OCI-LY7 (cell line): ENCODE data around the gene POU2AF1. TPM values are rescaled to one million over a fixed set of nuclear protein-coding genes. Genes with fewer than 3 reads are reported as not detected.

Experiments used
- BruUV-seq: library from RNA; stranded (reverse); fragments of 400-500 nt; replicated peaks from 2 replicates; lab custom pipeline; 2021; lab: Mats Ljungman, UMichigan
- CTCF ChIA-PET: fragments of 300-600 bp; sonication (Branson Sonifier 250); formaldehyde crosslinking; loops from one replicate; lab custom pipeline; 2022; ENCODE audit warnings: antibody characterized with exemption; ENCODE audit not compliant: unreplicated experiment; lab: Charles Lee
- POLR2A ChIA-PET: fragments of 300-600 bp; sonication (Branson Sonifier 250); formaldehyde crosslinking; loops from one replicate; lab custom pipeline; 2022; ENCODE audit warnings: antibody characterized with exemption; lab: Charles Lee
- DNase-seq: peaks from one replicate; pipeline ENCODE4 v3.0.0-alpha.2; 2015; ENCODE audit warnings: low spot score
- H2AFZ ChIP-seq: fragments of 200-600 bp; sonication (generic), shearing (Covaris generic); 2 replicates; pipeline ENCODE4 v1.6.1; 2014; ENCODE audit warnings: mild to moderate bottlenecking, antibody characterized with exemption, low read length, moderate library complexity
- H3K27ac ChIP-seq: fragments of 200-600 bp; sonication (generic); 2 replicates; pipeline ENCODE4 v1.5.1; 2014; ENCODE audit warnings: mixed run types, low read depth, mild to moderate bottlenecking, moderate library complexity, low read length, inconsistent platforms; ENCODE audit not compliant: poor library complexity, severe bottlenecking
- H3K36me3 ChIP-seq: fragments of 200-600 bp; sonication (generic); 2 replicates; pipeline ENCODE4 v1.6.1; 2014; ENCODE audit warnings: mild to moderate bottlenecking, antibody characterized with exemption, low read length, moderate library complexity, mixed read lengths; ENCODE audit not compliant: insufficient read depth
- H3K4me1 ChIP-seq: fragments of 200-600 bp; sonication (generic); 2 replicates; pipeline ENCODE4 v1.5.1; 2014; ENCODE audit warnings: mild to moderate bottlenecking, low read length; ENCODE audit not compliant: insufficient read depth, poor library complexity, severe bottlenecking
- H3K4me2 ChIP-seq: fragments of 200-600 bp; sonication (generic); 2 replicates; pipeline ENCODE4 v1.6.1; 2014; ENCODE audit warnings: mild to moderate bottlenecking, low read length
- H3K4me3 ChIP-seq: fragments of 200-600 bp; sonication (generic); 2 replicates; pipeline ENCODE4 v1.5.1; 2014; ENCODE audit warnings: mild to moderate bottlenecking, low read depth, low read length; ENCODE audit not compliant: poor library complexity, severe bottlenecking
- H3K79me2 ChIP-seq: fragments of 200-600 bp; sonication (generic); 2 replicates; pipeline ENCODE4 v1.6.1; 2016; ENCODE audit warnings: low read depth, mild to moderate bottlenecking, low read length, moderate library complexity, mixed read lengths; ENCODE audit not compliant: insufficient read depth
- H3K9me2 ChIP-seq: fragments of 200-600 bp; sonication (generic); 2 replicates; pipeline ENCODE4 v1.6.1; 2016; ENCODE audit warnings: mild to moderate bottlenecking, low read length, mixed read lengths; ENCODE audit not compliant: insufficient read depth
- H3K9me3 ChIP-seq: fragments of 200-600 bp; sonication (generic); 2 replicates; pipeline ENCODE4 v1.6.1; 2014; ENCODE audit warnings: mild to moderate bottlenecking, mixed run types, low read length, mixed read lengths
- H4K20me1 ChIP-seq: fragments of 200-600 bp; sonication (generic); 2 replicates; pipeline ENCODE4 v1.6.1; 2014; ENCODE audit warnings: mild to moderate bottlenecking, antibody characterized with exemption, low read length, moderate library complexity, mixed read lengths; ENCODE audit not compliant: insufficient read depth
- EZH2phosphoT487 ChIP-seq: fragments of 200-600 bp; sonication (generic); IDR thresholded peaks from 2 replicates; pipeline ENCODE4 v1.6.1; 2018; ENCODE audit warnings: low read depth, borderline replicate concordance, mild to moderate bottlenecking, mixed run types, antibody characterized with exemption, low read length, moderate library complexity, mixed read lengths
- intact Hi-C: fragments of 100-400 bp; cut with micrococcal nuclease; formaldehyde crosslinking; loops from one replicate; pipeline ENCODE4 v1.10.0; 2022; ENCODE audit not compliant: unreplicated experiment
- total RNA-seq, 2 experiments: library from RNA; depleted of rRNA in 1 of 2; stranded (reverse); fragments of >200 nt in 1 of 2; shearing (Covaris generic) in 1 of 2; gene quantifications; 2 replicates each; pipeline ENCODE4 v1.2.3, GENCODE V29; 2014 to 2022
- TF ChIP-seq, protein P1 (sequence below): fragments of 200-600 bp; sonication (generic); conservative IDR thresholded peaks from 2 replicates; pipeline ENCODE4 v1.5.1; 2014; ENCODE audit warnings: mild to moderate bottlenecking, antibody characterized with exemption, low read length, moderate library complexity, mixed read lengths

POU2AF1 gene
- total RNA-seq, 2 experiments from 2014 or later, result 86.1 to 285 TPM

DNA sequence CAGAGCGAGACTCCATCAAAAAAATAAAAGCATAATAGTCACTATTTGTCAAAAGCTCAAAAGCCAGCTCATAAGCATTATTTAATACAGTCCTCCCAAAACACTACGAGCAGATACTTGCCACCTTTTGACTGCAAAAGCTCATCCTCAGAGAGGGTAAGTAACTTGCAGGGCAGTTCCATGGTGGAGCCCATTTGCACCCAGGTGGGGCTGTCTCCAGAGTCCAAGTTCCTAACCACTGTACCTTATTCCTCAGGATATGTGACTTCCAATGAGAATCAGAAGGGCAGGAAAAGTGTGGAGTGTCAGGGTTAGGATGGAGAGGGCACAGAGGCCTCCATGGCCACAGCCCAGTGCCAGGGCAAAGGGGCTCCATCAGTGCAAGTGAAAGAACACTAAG is 28.6 kb upstream of the POU2AF1 start:
- Histone ChIP-seq H3K9me2 (no peaks in the 10 kb centered on the region), H3K36me3 (peaks cover 18% of the 10 kb centered on the region; the same call in 1 of the 2 replicates), H3K4me3 (no peak overlapping the region), H3K27ac (no peak overlapping the region), H2AFZ (peak overlapping the region; percentile 9; the same call in 1 of the 2 replicates), H3K4me2 (peak overlapping the region; percentile 10; the same call in 1 of the 2 replicates), H3K9me3 (peaks cover 22% of the 10 kb centered on the region), H4K20me1 (no peaks in the 10 kb centered on the region; the same call in 1 of the 2 replicates), H3K79me2 (no peaks in the 10 kb centered on the region), H3K4me1 (peaks cover 67% of the 10 kb centered on the region)
- CTCF ChIA-PET, result interaction anchor here (1.2 kb wide), 1 partner anchor 10 kb away, joined by 3 read pairs; no protein-coding TSS in a partner anchor
- BruUV-seq, result no TSS peak
- intact Hi-C loops, result no loop called here
- TF ChIP-seq, protein P1, sequence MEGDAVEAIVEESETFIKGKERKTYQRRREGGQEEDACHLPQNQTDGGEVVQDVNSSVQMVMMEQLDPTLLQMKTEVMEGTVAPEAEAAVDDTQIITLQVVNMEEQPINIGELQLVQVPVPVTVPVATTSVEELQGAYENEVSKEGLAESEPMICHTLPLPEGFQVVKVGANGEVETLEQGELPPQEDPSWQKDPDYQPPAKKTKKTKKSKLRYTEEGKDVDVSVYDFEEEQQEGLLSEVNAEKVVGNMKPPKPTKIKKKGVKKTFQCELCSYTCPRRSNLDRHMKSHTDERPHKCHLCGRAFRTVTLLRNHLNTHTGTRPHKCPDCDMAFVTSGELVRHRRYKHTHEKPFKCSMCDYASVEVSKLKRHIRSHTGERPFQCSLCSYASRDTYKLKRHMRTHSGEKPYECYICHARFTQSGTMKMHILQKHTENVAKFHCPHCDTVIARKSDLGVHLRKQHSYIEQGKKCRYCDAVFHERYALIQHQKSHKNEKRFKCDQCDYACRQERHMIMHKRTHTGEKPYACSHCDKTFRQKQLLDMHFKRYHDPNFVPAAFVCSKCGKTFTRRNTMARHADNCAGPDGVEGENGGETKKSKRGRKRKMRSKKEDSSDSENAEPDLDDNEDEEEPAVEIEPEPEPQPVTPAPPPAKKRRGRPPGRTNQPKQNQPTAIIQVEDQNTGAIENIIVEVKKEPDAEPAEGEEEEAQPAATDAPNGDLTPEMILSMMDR, result no peak
- TF ChIP-seq EZH2phosphoT487, result no peak
- no peak for DNase-seq
- POLR2A ChIA-PET, result interaction anchor here (5.3 to 17.9 kb wide), 3 partner anchors 10 to 39 kb away, joined by 49 to 577 read pairs (median 236); partner anchors contain the start of gene POU2AF1

GRCh38 chr11:111406589-111406988 is 27.5 kb upstream of the POU2AF1 start:
- POLR2A ChIA-PET, result interaction anchor here (0.7 to 16.2 kb wide), 4 partner anchors 9 to 28 kb away, joined by 4 to 236 read pairs (median 27); no protein-coding TSS in a partner anchor
- no peak for DNase-seq
- Histone ChIP-seq H3K4me3 (no peak overlapping the region), H3K4me2 (no peak overlapping the region), H3K9me3 (peaks cover 22% of the 10 kb centered on the region), H3K9me2 (no peaks in the 10 kb centered on the region), H3K36me3 (peaks cover 18% of the 10 kb centered on the region; the same call in 1 of the 2 replicates), H3K4me1 (peaks cover 58% of the 10 kb centered on the region), H3K27ac (no peak overlapping the region), H4K20me1 (no peaks in the 10 kb centered on the region; the same call in 1 of the 2 replicates), H3K79me2 (no peaks in the 10 kb centered on the region), H2AFZ (peak overlapping the region; percentile 55; the same call in 1 of the 2 replicates)
- intact Hi-C loops, result no loop called here
- BruUV-seq, result no TSS peak
- no peak for TF ChIP-seq EZH2phosphoT487
- TF ChIP-seq, protein P1, result no peak
- CTCF ChIA-PET, result no interaction called here

GRCh38 chr11:111406091-111406490 is 27.0 kb upstream of the POU2AF1 start:
- ChIA-PET CTCF (no interaction called here), POLR2A (interaction anchor here (0.7 to 16.2 kb wide), 4 partner anchors 8 to 28 kb away, joined by 4 to 236 read pairs (median 27); no protein-coding TSS in a partner anchor)
- no peak overlapping the region for H3K4me3 ChIP-seq
- H3K4me1 ChIP-seq, result peaks cover 58% of the 10 kb centered on the region
- H4K20me1 ChIP-seq, result no peaks in the 10 kb centered on the region; the same call in 1 of the 2 replicates
- no peak for DNase-seq
- peaks cover 22% of the 10 kb centered on the region for H3K9me3 ChIP-seq
- peak overlapping the region; percentile 28; the same call in 1 of the 2 replicates for H3K4me2 ChIP-seq
- no peaks in the 10 kb centered on the region for H3K79me2 ChIP-seq
- peaks cover 18% of the 10 kb centered on the region; the same call in 1 of the 2 replicates for H3K36me3 ChIP-seq
- intact Hi-C loops, result no loop called here
- BruUV-seq, result no TSS peak
- no peak for TF ChIP-seq EZH2phosphoT487
- TF ChIP-seq, protein P1, result no peak
- H2AFZ ChIP-seq, result peak overlapping the region; percentile 55; the same call in 1 of the 2 replicates
- no peaks in the 10 kb centered on the region for H3K9me2 ChIP-seq
- no peak overlapping the region for H3K27ac ChIP-seq
